Panc1 (cell line): ENCODE measurements around the gene EML1. TPM values are rescaled to one million over a fixed set of nuclear protein-coding genes. Genes with fewer than 3 reads are reported as not detected.

Experiments
- ATAC-seq: fragments of 200-7000 bp; cut with Tn5 transposase; 2 replicates; pipeline ENCODE4 v1.9.1; 2020; ENCODE audit warnings: mild to moderate bottlenecking, moderate library complexity
- BruUV-seq: library from RNA; stranded (reverse); fragments of 400-500 nt; replicated peaks from 2 replicates; lab custom pipeline; 2021; lab: Mats Ljungman, UMichigan
- CTCF ChIA-PET: fragments of 300-600 bp; sonication (Branson Sonifier 250); formaldehyde crosslinking; loops from one replicate; lab custom pipeline; 2022; ENCODE audit warnings: antibody characterized with exemption; lab: Charles Lee
- POLR2A ChIA-PET: fragments of 300-600 bp; sonication (Branson Sonifier 250); formaldehyde crosslinking; loops from one replicate; lab custom pipeline; 2022; ENCODE audit warnings: antibody characterized with exemption; lab: Charles Lee
- DNase-seq: peaks from one replicate; pipeline ENCODE4 v3.0.0-alpha.2; 2010; ENCODE audit warnings: low read depth, low spot score
- H3K27ac ChIP-seq: 2 replicates; pipeline ENCODE4 v1.5.1; 2011; ENCODE audit warnings: mild to moderate bottlenecking, low read length, inconsistent platforms
- H3K27me3 ChIP-seq: fragments of 200-500 bp; sonication (Bioruptor generic); 2 replicates; pipeline ENCODE4 v1.6.0; 2014; ENCODE audit warnings: low read length, inconsistent platforms; ENCODE audit not compliant: control insufficient read depth, insufficient read depth
- H3K36me3 ChIP-seq: fragments of 200-500 bp; sonication (Bioruptor generic); 2 replicates; pipeline ENCODE4 v1.5.1; 2014; ENCODE audit warnings: inconsistent platforms, mild to moderate bottlenecking, low read length, moderate library complexity; ENCODE audit not compliant: control insufficient read depth, insufficient read depth
- H3K4me1 ChIP-seq: 2 replicates; pipeline ENCODE4 v1.5.1; 2011; ENCODE audit warnings: inconsistent platforms, mild to moderate bottlenecking, low read length, moderate library complexity; ENCODE audit not compliant: control insufficient read depth, insufficient read depth
- H3K4me3 ChIP-seq, 2 experiments: 2 replicates each; pipeline ENCODE4 v1.5.1; 2011 to 2012; ENCODE audit warnings: low read depth in 2 of 2, low read length in 2 of 2, mild to moderate bottlenecking in 2 of 2, inconsistent platforms in 1 of 2, moderate library complexity in 1 of 2
- H3K9me3 ChIP-seq: fragments of 200-500 bp; sonication (Bioruptor generic); 2 replicates; pipeline ENCODE4 v1.5.1; 2014; ENCODE audit warnings: low read depth, mild to moderate bottlenecking, inconsistent platforms, low read length, moderate library complexity; ENCODE audit not compliant: control insufficient read depth, insufficient read depth
- CTCF ChIP-seq: fragments of 450-650 bp; IDR thresholded peaks from 2 replicates; pipeline ENCODE4 v1.5.1; 2017; ENCODE audit warnings: mild to moderate bottlenecking
- POLR2AphosphoS5 ChIP-seq: IDR thresholded peaks from 2 replicates; pipeline ENCODE4 v1.6.1; 2012; ENCODE audit warnings: mild to moderate bottlenecking, low read depth, low read length, moderate library complexity
- REST ChIP-seq, 2 experiments: IDR thresholded peaks; 2 replicates each; pipeline ENCODE4 v1.6.1; 2011 to 2012; ENCODE audit warnings: low read depth in 2 of 2, control low read depth in 1 of 2, low read length in 1 of 2, mild to moderate bottlenecking in 1 of 2, moderate library complexity in 1 of 2; ENCODE audit not compliant: insufficient read depth in 1 of 2
- SIN3A ChIP-seq: IDR thresholded peaks from 2 replicates; pipeline ENCODE4 v1.6.1; 2012; ENCODE audit warnings: low read depth, mild to moderate bottlenecking, low read length, moderate library complexity, borderline replicate concordance; ENCODE audit not compliant: insufficient read depth
- TCF7L2 ChIP-seq: IDR thresholded peaks from 2 replicates; pipeline ENCODE4 v1.6.1; 2011; ENCODE audit warnings: mild to moderate bottlenecking, low read depth, low read length, inconsistent platforms
- in situ Hi-C: cut with HindIII; loops from 2 replicates; pipeline ENCODE4 v1.10.0; 2016; ENCODE audit warnings: low sequenced_read_pairs, low pct_unique_long_range_greater_than_20kb
- intact Hi-C: fragments of 100-400 bp; cut with micrococcal nuclease; formaldehyde crosslinking; loops from one replicate; pipeline ENCODE4 v1.10.0; 2022; ENCODE audit not compliant: unreplicated experiment
- total RNA-seq: library from RNA; stranded (reverse); gene quantifications from one replicate; pipeline ENCODE4 v1.2.1, GENCODE V29; 2021; ENCODE audit not compliant: unreplicated experiment

Gene EML1
- total RNA-seq, 1 experiment from 2014 or later = 35.3 TPM

- in situ Hi-C loops (no loop called here), intact Hi-C loops (loop anchor here (5.0 kb wide), 1 partner anchor 78 kb away; no protein-coding TSS in a partner anchor)
- no TSS peak for BruUV-seq
- H3K4me1 ChIP-seq = no peaks in the 10 kb centered on the region
- no peaks in the 10 kb centered on the region for H3K27me3 ChIP-seq
- no peaks in the 10 kb centered on the region for H3K9me3 ChIP-seq
- no peak for DNase-seq
- ChIA-PET POLR2A (no interaction called here), CTCF (no interaction called here)
- no peak for ATAC-seq
- H3K4me3 ChIP-seq = no peak overlapping the region
- no peak for TF ChIP-seq REST (IDR thresholded peaks at IDR 0.05; ENCODE audit: insufficient read depth in 1 of 2, low read depth in 2 of 2, low read length in 1 of 2)
- H3K36me3 ChIP-seq = no peaks in the 10 kb centered on the region
- H3K27ac ChIP-seq = no peak overlapping the region
These were observed 22.5 kb downstream of the EML1 start for GRCh38 chr14:99815696-99816095.

GRCh38 chr14:99816217-99816616, 23.0 kb downstream of the EML1 start:
- no peak for ATAC-seq
- H3K27me3 ChIP-seq = no peaks in the 10 kb centered on the region
- H3K27ac ChIP-seq = no peak overlapping the region
- no peak for TF ChIP-seq TCF7L2
- TF ChIP-seq POLR2AphosphoS5 = no peak
- no peak for TF ChIP-seq CTCF
- no peak for TF ChIP-seq SIN3A
- no peak for DNase-seq
- no peak overlapping the region for H3K4me3 ChIP-seq
- CTCF ChIA-PET = no interaction called here
- no peaks in the 10 kb centered on the region for H3K9me3 ChIP-seq
- in situ Hi-C loops = no loop called here
- POLR2A ChIA-PET = no interaction called here
- intact Hi-C loops = loop anchor here (5.0 kb wide), 1 partner anchor 79 kb away; no protein-coding TSS in a partner anchor
- no TSS peak for BruUV-seq
- no peaks in the 10 kb centered on the region for H3K36me3 ChIP-seq
- H3K4me1 ChIP-seq = no peaks in the 10 kb centered on the region

- ATAC-seq (no peak), DNase-seq (no peak)
- in situ Hi-C loops (no loop called here), intact Hi-C loops (loop anchor here (5.0 kb wide), 1 partner anchor 79 kb away; no protein-coding TSS in a partner anchor)
- Histone ChIP-seq H3K36me3 (no peaks in the 10 kb centered on the region), H3K9me3 (no peaks in the 10 kb centered on the region), H3K27ac (no peak overlapping the region), H3K4me1 (no peaks in the 10 kb centered on the region), H3K4me3 (no peak overlapping the region), H3K27me3 (no peaks in the 10 kb centered on the region)
- TF ChIP-seq REST (IDR thresholded peaks at IDR 0.05; ENCODE audit: insufficient read depth in 1 of 2, low read depth in 2 of 2, low read length in 1 of 2) (no peak), TCF7L2 (no peak), POLR2AphosphoS5 (no peak), CTCF (no peak), SIN3A (no peak)
- CTCF ChIA-PET = no interaction called here
- no TSS peak for BruUV-seq
- POLR2A ChIA-PET = no interaction called here
These were observed 23.4 kb downstream of the EML1 start for GRCh38 chr14:99816642-99817041.
